HG03432 (cell line): ENCODE data around the gene GRID1.
A peak's percentile ranks its signal among the peaks of the same experiment; 100 is the strongest.

ENCODE experiments used
- ATAC-seq: cut with Tn5 transposase; IDR thresholded peaks from one replicate; pipeline ENCODE4 v1.9.1; 2021; ENCODE audit warnings: mild to moderate bottlenecking, moderate library complexity; ENCODE audit not compliant: unreplicated experiment

The GRID1 gene

GRCh38 chr10:86197166-86197790, 169.3 kb downstream of the GRID1 start:
- ATAC-seq, result no peak

- no peak for ATAC-seq
Observed at GRCh38 chr10:86195521-86196157, 171.0 kb downstream of the GRID1 start.

- ATAC-seq, result no peak
Observed at GRCh38 chr10:86194684-86195083, 171.9 kb downstream of the GRID1 start.

GRCh38 chr10:86193841-86194240, 172.8 kb downstream of the GRID1 start:
- ATAC-seq, result no peak

GRCh38 chr10:86192691-86193090, 173.9 kb downstream of the GRID1 start:
- no peak for ATAC-seq

- ATAC-seq, result no peak
Observed at GRCh38 chr10:86192147-86192546, 174.4 kb downstream of the GRID1 start.

- ATAC-seq, result no peak
Observed at GRCh38 chr10:86191686-86192085, 174.9 kb downstream of the GRID1 start.

GRCh38 chr10:86191166-86191565, 175.4 kb downstream of the GRID1 start:
- no peak for ATAC-seq

GRCh38 chr10:86190291-86190690, 176.3 kb downstream of the GRID1 start:
- ATAC-seq, result no peak

GRCh38 chr10:86189891-86190290, 176.7 kb downstream of the GRID1 start:
- ATAC-seq, result no peak

GRCh38 chr10:86188796-86189558, 177.6 kb downstream of the GRID1 start:
- ATAC-seq, result no peak

- ATAC-seq, result no peak
Observed at GRCh38 chr10:86188326-86188725, 178.3 kb downstream of the GRID1 start.

GRCh38 chr10:86187499-86188239, 178.9 kb downstream of the GRID1 start:
- no peak for ATAC-seq

- no peak for ATAC-seq
Observed at GRCh38 chr10:86186633-86187032, 180.0 kb downstream of the GRID1 start.

GRCh38 chr10:86182595-86182994, 184.0 kb downstream of the GRID1 start:
- ATAC-seq, result no peak

GRCh38 chr10:86182150-86182549, 184.4 kb downstream of the GRID1 start:
- no peak for ATAC-seq

- ATAC-seq, result no peak
Observed at GRCh38 chr10:86180861-86181260, 185.7 kb downstream of the GRID1 start.

GRCh38 chr10:86179961-86180360, 186.6 kb downstream of the GRID1 start:
- ATAC-seq, result no peak

GRCh38 chr10:86179153-86179524, 187.5 kb downstream of the GRID1 start:
- ATAC-seq, result no peak

- ATAC-seq, result peak; percentile 60
Observed at GRCh38 chr10:86178401-86179152, 188.0 kb downstream of the GRID1 start.
